Psoas muscle (tissue), 8 donors: ENCODE data around the gene POLD3. TPM values are rescaled to one million over a fixed set of nuclear protein-coding genes. Genes with fewer than 3 reads are reported as not detected.

Source experiments
- ATAC-seq, 4 donors: fragments of 200-7000 bp; cut with Tn5 transposase; one replicate each; pipeline ENCODE4 v1.9.1; 2020; ENCODE audit warnings: moderate library complexity in 3 of 4, mild to moderate bottlenecking in 2 of 4
- DNase-seq, 2 donors: peaks; one replicate each; pipeline ENCODE4 v3.0.0-alpha.2; 2020
- H3K27ac ChIP-seq: fragments of 200-600 bp; one replicate; pipeline ENCODE4 v1.8.0; 2022
- H3K27me3 ChIP-seq, 3 donors: fragments of 200-600 bp in 1 of 3; one replicate each; pipeline versions ENCODE4 v1.6.1 to v1.8.0; 2013 to 2022; ENCODE audit warnings: low read length in 2 of 3, mild to moderate bottlenecking in 2 of 3, moderate library complexity in 1 of 3; ENCODE audit not compliant: insufficient read depth in 3 of 3
- H3K36me3 ChIP-seq, 2 donors: fragments of 200-600 bp in 1 of 2; one replicate each; pipeline versions ENCODE4 v1.6.1 to v1.8.0; 2013 to 2022; ENCODE audit warnings: low read depth in 1 of 2, mild to moderate bottlenecking in 1 of 2, moderate library complexity in 1 of 2; ENCODE audit not compliant: insufficient read depth in 1 of 2
- H3K4me1 ChIP-seq: fragments of 200-600 bp; one replicate; pipeline ENCODE4 v1.8.0; 2022
- H3K4me3 ChIP-seq: fragments of 200-600 bp; one replicate; pipeline ENCODE4 v1.8.0; 2022; ENCODE audit warnings: mild to moderate bottlenecking
- H3K9me3 ChIP-seq: fragments of 200-600 bp; one replicate; pipeline ENCODE4 v1.8.0; 2022
- CTCF ChIP-seq: fragments of 200-600 bp; IDR thresholded peaks from one replicate; pipeline ENCODE4 v1.8.0; 2022; ENCODE audit warnings: antibody characterized with exemption
- WGBS, 3 donors: extraction: QIAGEN DNeasy Blood & Tissue Kit; methylation state at CpG; one replicate each; pipeline versions ENCODE4 v1.1.6 to v1.1.7; 2013; 5-methylcytosine and 5-hydroxymethylcytosine counted together
- intact Hi-C, 2 donors: fragments of 100-400 bp; cut with DNase I; formaldehyde crosslinking; loops; one replicate each; pipeline versions ENCODE4 v1.11.0 to v1.14.2; 2022
- polyA plus RNA-seq, 3 donors: library from polyadenylated mRNA; stranded (reverse); fragments of 200-250 nt; gene quantifications; one replicate each; pipeline ENCODE4 v1.2.3, GENCODE V29; 2013
- total RNA-seq, 4 donors: library from RNA; stranded (reverse); fragmentation: NEBNext Ultra II Directional in 2 of 4; extraction: Animal tissue kit (Norgen Biotek cat#: 25700) in 2 of 4; gene quantifications; one replicate each; pipeline versions ENCODE4 v1.2.1 to v1.2.4, GENCODE V29; 2021 to 2023
- donor health status: healthy with polysubstance abuse.
- donor health status: DM: no; HTN: no; CAD: no; lungs with moderate emphysema.
- donor health status: Bipolar disorder and iron deficiency.
- donor health status: healthy.
- donor health status: DM: yes; HTN: yes; CAD: no.
- donor health status: DM: no; HTN: no; CAD: no.
- donor health status: DM: no; HTN: no; CAD: no.
- donor health status: DM: yes; HTN: yes; CAD: no.

Gene POLD3
- total and polyA plus RNA-seq, 7 donors, result 7.0 to 10.2 (median 7.8) TPM

GRCh38 chr11:74678591-74679512 lies 86.5 kb downstream of the POLD3 start:
- 70 to 78% (median 72%) methylated on average over 13 of the region's 13 CpGs for WGBS, 3 donors
- H3K4me3 ChIP-seq, result no peak overlapping the region
- peaks cover 18% of the 10 kb centered on the region for H3K4me1 ChIP-seq
- no peak for DNase-seq
- H3K27ac ChIP-seq, result no peak overlapping the region
- H3K9me3 ChIP-seq, result no peaks in the 10 kb centered on the region
- TF ChIP-seq CTCF, result no peak
- no peak for ATAC-seq
- intact Hi-C loops, result no loop called here
- no peaks in the 10 kb centered on the region for H3K36me3 ChIP-seq
- H3K27me3 ChIP-seq, result no peaks in the 10 kb centered on the region

DNA sequence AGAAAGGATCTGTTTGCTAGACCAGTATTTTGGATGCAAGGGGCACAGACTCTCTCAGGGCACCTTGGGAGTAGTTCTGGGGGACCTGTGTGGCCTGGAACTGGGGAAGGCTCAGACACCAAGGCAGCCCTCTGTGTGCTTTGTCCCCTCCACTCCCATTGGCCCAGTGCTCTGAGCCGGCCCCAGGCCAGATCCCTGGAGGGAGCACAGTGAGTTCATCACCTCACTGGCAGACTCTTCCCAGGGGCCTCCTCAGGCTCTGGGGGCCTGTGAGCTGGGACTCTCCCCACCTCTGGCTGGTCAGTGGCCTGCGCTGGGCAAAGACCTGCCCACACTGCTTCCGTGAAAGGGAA lies 87.1 kb downstream of the POLD3 start:
- WGBS, 3 donors, result 82 to 85% (median 82%) methylated on average over 3 of the region's 3 CpGs
- H3K4me1 ChIP-seq, result peaks cover 19% of the 10 kb centered on the region
- H3K27ac ChIP-seq, result no peak overlapping the region
- intact Hi-C loops, result no loop called here
- no peaks in the 10 kb centered on the region for H3K36me3 ChIP-seq
- no peak for TF ChIP-seq CTCF
- no peak for ATAC-seq
- DNase-seq, result no peak
- no peak overlapping the region for H3K4me3 ChIP-seq
- no peaks in the 10 kb centered on the region for H3K27me3 ChIP-seq
- H3K9me3 ChIP-seq, result no peaks in the 10 kb centered on the region

- no peak overlapping the region for H3K4me3 ChIP-seq
- TF ChIP-seq CTCF, result no peak
- intact Hi-C loops, result no loop called here
- H3K27ac ChIP-seq, result no peak overlapping the region
- H3K36me3 ChIP-seq, result no peaks in the 10 kb centered on the region
- no peaks in the 10 kb centered on the region for H3K27me3 ChIP-seq
- no peaks in the 10 kb centered on the region for H3K9me3 ChIP-seq
- peaks cover 19% of the 10 kb centered on the region for H3K4me1 ChIP-seq
- ATAC-seq (peak in 1 of 4 donors; percentile 46), DNase-seq (no peak)
- WGBS, 3 donors, result 84 to 94% (median 87%) methylated on average over 9 of the region's 9 CpGs
These were observed 87.8 kb downstream of the POLD3 start for GRCh38 chr11:74680035-74680671.

DNA sequence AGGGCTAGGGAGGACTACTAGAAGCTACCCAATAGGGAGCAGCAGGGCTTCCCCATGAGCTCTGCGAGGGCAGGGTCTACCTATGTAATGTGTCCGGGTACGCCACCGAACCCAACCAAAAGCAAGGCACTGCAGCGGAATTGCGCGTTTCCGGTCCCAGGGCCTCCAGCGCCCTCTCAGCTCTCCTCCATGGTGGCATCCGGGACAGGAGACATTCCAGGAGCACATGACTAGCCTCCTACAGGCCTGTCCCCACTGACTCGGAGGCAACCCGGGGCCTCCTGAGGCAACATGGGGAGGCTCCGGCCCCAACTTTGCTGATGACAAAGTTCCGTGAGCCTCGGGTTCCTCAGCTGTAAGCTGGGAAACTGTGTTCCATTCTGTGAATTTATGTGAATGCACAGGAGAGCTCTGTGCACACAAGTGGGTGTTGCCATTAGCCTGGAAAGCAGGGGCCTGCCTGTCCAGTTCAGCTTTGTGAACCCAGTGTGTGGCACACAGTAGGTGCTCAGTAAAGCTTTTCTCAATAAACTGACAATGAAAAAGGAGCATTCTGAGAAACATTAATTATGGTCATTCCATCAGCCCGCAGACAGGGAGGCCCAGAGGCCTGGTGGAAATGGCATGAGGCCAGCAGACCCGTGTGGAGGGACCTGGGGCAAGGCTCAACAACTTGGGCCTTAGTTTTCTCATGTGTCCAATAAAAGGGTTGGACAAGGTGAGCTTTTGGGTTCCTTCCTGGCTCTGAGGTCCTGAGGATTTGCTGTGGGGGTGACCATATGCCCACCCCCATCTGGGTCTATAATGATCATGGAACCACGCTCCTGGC lies 88.5 kb downstream of the POLD3 start:
- peak overlapping the region; percentile 79 for H3K27ac ChIP-seq
- H3K27me3 ChIP-seq, result no peaks in the 10 kb centered on the region
- H3K9me3 ChIP-seq, result no peaks in the 10 kb centered on the region
- TF ChIP-seq CTCF, result no peak
- no peak for ATAC-seq
- intact Hi-C loops, result no loop called here
- peaks cover 19% of the 10 kb centered on the region for H3K4me1 ChIP-seq
- DNase-seq, result no peak
- H3K36me3 ChIP-seq, result no peaks in the 10 kb centered on the region
- H3K4me3 ChIP-seq, result no peak overlapping the region
- 87 to 88% (median 88%) methylated on average over 18 of the region's 18 CpGs for WGBS, 3 donors
